Measurements from ENCODE around the gene SLC5A2.
"Not testable (repeated sequence)": the region's sequence is repeated elsewhere in the genome, so short reads cannot be mapped to it uniquely, and the experiment has no call there.

SLC5A2 gene

DNA sequence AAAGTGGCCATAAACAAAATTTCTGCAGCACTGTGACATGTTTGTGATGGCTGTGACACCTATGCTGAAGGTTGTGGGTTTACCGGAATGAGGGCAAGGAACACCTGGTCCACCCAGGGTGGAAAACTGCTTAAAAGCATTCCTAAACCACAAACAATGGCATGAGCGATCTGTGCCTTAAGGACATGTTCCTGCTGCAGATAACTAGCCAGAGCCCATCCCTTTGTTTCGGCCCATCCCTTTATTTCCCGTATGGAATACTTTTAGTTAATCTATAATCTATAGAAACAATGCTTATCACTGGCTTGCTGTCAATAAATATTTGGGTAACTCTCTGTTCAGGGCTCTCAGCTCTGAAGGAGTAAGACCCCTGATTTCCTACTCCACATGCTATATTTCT is 56.8 kb downstream of the SLC5A2 start:
- not testable (repeated sequence) for H3K4me3 ChIP-seq (ENCODE audit: low read depth in 1 of 2, low read length in 2 of 2); H3K9ac ChIP-seq (ENCODE audit: low read depth in 1 of 2, low read length in 2 of 2); H3K4me1 ChIP-seq (ENCODE audit: control insufficient read depth in 1 of 2, insufficient read depth in 2 of 2, low read length in 2 of 2); H3K27ac ChIP-seq (ENCODE audit: low read depth, low read length); H3K36me3 ChIP-seq (ENCODE audit: control insufficient read depth in 1 of 2, insufficient read depth in 2 of 2, low read length in 2 of 2); H3K9me3 ChIP-seq (ENCODE audit: control insufficient read depth in 1 of 2, low read length in 2 of 2); H3K27me3 ChIP-seq (ENCODE audit: control insufficient read depth in 1 of 2, insufficient read depth in 2 of 2, low read length in 2 of 2)

Measured in duodenal mucosa (tissue), 2 donors.